GM19238 (cell line): ENCODE measurements around the gene OR9I1.

ENCODE experiments used
- DNase-seq: peaks from one replicate; pipeline ENCODE4 v3.0.0; 2011; ENCODE audit warnings: low spot score; ENCODE audit not compliant: insufficient read length

Gene OR9I1, protein sequence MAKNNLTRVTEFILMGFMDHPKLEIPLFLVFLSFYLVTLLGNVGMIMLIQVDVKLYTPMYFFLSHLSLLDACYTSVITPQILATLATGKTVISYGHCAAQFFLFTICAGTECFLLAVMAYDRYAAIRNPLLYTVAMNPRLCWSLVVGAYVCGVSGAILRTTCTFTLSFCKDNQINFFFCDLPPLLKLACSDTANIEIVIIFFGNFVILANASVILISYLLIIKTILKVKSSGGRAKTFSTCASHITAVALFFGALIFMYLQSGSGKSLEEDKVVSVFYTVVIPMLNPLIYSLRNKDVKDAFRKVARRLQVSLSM

DNA sequence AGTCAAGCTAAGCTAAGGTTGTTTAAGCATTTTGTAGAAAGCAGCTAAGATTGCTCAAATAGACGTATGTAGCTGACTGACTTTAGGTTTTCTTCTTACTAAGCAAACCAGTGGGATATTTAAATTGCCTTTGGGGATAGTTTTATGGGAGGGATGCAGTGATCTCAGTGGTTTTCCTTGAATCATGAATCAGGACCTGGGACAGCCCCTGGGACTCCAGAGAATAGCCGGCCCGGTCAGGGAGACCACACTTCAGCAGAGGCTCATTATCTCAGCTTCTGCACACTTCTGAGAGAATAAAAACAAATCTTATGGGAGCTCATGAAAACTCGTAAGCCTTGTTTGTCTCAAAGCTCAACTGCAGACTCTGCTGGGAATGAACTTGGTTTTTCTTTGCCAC lies at the start of gene OR9I1:
Gene OR9I1, minus strand, starts transcription at position 62 of the 400 bp plus-strand sequence. CDS start 6,086 bp downstream, outside the sequence.
- no peak for DNase-seq

- no peak for DNase-seq
These were observed 40.3 kb upstream of the OR9I1 start for GRCh38 chr11:58165504-58166106.

GRCh38 chr11:58164990-58165389 lies 39.7 kb upstream of the OR9I1 start:
- DNase-seq: no peak

DNA sequence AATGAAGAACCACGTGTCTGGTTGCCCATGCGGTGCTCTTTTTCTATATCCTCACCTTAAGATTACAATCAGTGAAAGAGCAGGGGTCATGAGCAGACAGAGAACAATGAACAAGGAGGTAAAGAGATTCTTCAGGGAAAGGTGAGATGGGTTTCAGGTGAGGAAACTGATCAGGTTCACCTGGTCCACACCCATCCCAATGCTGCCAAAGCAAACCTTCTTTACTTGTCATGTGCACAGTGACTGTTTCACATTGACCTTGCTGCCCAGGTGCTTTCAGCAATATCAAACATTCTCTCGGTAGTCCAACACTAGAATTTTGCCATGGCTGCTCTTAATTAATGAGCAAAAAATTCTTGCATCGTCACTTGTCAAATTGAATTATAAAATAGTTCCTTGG lies 39.1 kb upstream of the OR9I1 start:
- DNase-seq: no peak

GRCh38 chr11:58152781-58153180 lies 27.5 kb upstream of the OR9I1 start:
- DNase-seq: no peak

- no peak for DNase-seq
These were observed 17.4 kb upstream of the OR9I1 start for GRCh38 chr11:58142761-58143160.

- no peak for DNase-seq
These were observed 9.8 kb upstream of the OR9I1 start for GRCh38 chr11:58135171-58135570.

DNA sequence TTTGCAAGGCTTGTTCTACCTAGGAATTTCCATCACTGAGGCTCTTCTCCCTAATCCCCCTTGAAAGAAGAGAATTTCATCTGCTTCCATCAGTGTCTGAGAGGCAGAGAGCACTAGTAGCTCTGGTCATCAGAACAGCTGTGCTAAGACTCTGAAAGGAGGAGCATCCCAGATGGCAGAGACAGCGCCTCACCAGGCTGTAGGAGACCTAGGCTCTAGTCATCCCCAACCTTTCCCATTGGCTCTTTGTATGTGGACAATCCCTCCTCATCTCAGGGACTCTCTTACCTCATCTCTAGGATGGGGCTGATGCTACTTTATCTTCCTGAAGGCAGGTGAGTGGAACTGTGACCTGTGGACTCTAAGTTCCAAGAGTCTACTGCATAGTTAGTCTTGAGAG lies 8.8 kb upstream of the OR9I1 start:
- DNase-seq: no peak

GRCh38 chr11:58133309-58134076 lies 8.2 kb upstream of the OR9I1 start:
- DNase-seq: no peak

GRCh38 chr11:58127350-58127749 lies 2.0 kb upstream of the OR9I1 start:
- no peak for DNase-seq

GRCh38 chr11:58121096-58121495 lies 4.2 kb downstream of the OR9I1 start:
- DNase-seq: no peak

GRCh38 chr11:58097437-58097836 lies 27.9 kb downstream of the OR9I1 start:
- no peak for DNase-seq

GRCh38 chr11:58086528-58086927 lies 38.8 kb downstream of the OR9I1 start:
- DNase-seq: no peak

GRCh38 chr11:58075781-58076180 lies 49.5 kb downstream of the OR9I1 start:
- DNase-seq: no peak

GRCh38 chr11:58070585-58070984 lies 54.7 kb downstream of the OR9I1 start:
- DNase-seq: no peak

GRCh38 chr11:58068655-58069054 lies 56.7 kb downstream of the OR9I1 start:
- DNase-seq: no peak

- no peak for DNase-seq
These were observed 57.6 kb downstream of the OR9I1 start for GRCh38 chr11:58067685-58068084.
